KMS-11 (cell line): ENCODE measurements around the gene GSG1L2.

Experiments
- H2AFZ ChIP-seq: fragments of 200-600 bp; sonication (generic); 2 replicates; pipeline ENCODE4 v1.6.1; 2016; ENCODE audit warnings: antibody characterized with exemption, mixed run types, low read depth
- H3K27ac ChIP-seq: fragments of 200-600 bp; sonication (generic); 2 replicates; pipeline ENCODE4 v1.6.1; 2016; ENCODE audit warnings: mild to moderate bottlenecking, mixed run types
- H3K27me3 ChIP-seq: fragments of 200-600 bp; sonication (generic); 2 replicates; pipeline ENCODE4 v1.6.1; 2017; ENCODE audit warnings: mild to moderate bottlenecking, low read depth, mixed run types, moderate library complexity; ENCODE audit not compliant: insufficient read depth
- H3K36me3 ChIP-seq: fragments of 200-600 bp; sonication (generic); 2 replicates; pipeline ENCODE4 v1.6.1; 2017; ENCODE audit warnings: mild to moderate bottlenecking, mixed run types; ENCODE audit not compliant: insufficient read depth
- H3K4me1 ChIP-seq: fragments of 200-600 bp; sonication (generic); 2 replicates; pipeline ENCODE4 v1.6.1; 2016; ENCODE audit warnings: mild to moderate bottlenecking, low read depth, mixed run types; ENCODE audit not compliant: poor library complexity, severe bottlenecking
- H3K4me2 ChIP-seq: fragments of 200-600 bp; sonication (generic); 2 replicates; pipeline ENCODE4 v1.7.0; 2016; ENCODE audit warnings: mild to moderate bottlenecking, mixed run types
- H3K4me3 ChIP-seq: fragments of 200-600 bp; sonication (generic); IDR thresholded peaks from 2 replicates; pipeline ENCODE4 v1.6.1; 2017; ENCODE audit warnings: low read depth, low read length, mixed read lengths; ENCODE audit not compliant: insufficient read depth
- H3K79me2 ChIP-seq: fragments of 200-600 bp; sonication (generic); 2 replicates; pipeline ENCODE4 v1.6.1; 2016; ENCODE audit warnings: low read depth, mixed run types; ENCODE audit not compliant: insufficient read depth
- H3K9ac ChIP-seq: fragments of 200-600 bp; sonication (generic); 2 replicates; pipeline ENCODE4 v1.6.1; 2016; ENCODE audit warnings: mild to moderate bottlenecking, mixed run types
- H4K20me1 ChIP-seq: fragments of 200-600 bp; sonication (generic); 2 replicates; pipeline ENCODE4 v1.6.1; 2016; ENCODE audit warnings: mild to moderate bottlenecking, mixed run types; ENCODE audit not compliant: insufficient read depth
- TF ChIP-seq, protein P1 (sequence below): fragments of 200-600 bp; sonication (generic); conservative IDR thresholded peaks from 2 replicates; pipeline ENCODE4 v1.6.1; 2017; ENCODE audit warnings: low read depth, mild to moderate bottlenecking, antibody characterized with exemption, low read length, moderate library complexity, mixed read lengths

Gene GSG1L2

DNA sequence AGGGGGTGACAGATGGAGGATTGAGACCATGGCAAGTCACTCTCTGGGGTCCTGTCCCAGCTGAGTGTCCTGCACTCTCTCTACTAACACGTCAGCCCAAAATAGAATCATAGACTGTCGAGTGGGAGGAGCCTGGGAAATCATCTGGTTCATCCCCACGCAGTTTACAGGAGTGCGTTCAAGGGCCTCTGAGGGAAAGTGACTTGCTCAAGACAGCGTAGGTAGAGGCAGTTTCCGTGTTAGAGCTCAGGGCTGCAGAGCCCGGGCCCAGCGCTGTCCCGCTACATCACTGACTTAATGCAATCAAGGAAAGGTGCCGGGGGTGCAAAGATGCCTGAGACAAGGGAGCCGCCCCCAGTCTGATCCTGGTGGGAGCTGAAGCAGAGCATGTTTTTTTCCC is 10.3 kb downstream of the GSG1L2 start:
- TF ChIP-seq, protein P1, sequence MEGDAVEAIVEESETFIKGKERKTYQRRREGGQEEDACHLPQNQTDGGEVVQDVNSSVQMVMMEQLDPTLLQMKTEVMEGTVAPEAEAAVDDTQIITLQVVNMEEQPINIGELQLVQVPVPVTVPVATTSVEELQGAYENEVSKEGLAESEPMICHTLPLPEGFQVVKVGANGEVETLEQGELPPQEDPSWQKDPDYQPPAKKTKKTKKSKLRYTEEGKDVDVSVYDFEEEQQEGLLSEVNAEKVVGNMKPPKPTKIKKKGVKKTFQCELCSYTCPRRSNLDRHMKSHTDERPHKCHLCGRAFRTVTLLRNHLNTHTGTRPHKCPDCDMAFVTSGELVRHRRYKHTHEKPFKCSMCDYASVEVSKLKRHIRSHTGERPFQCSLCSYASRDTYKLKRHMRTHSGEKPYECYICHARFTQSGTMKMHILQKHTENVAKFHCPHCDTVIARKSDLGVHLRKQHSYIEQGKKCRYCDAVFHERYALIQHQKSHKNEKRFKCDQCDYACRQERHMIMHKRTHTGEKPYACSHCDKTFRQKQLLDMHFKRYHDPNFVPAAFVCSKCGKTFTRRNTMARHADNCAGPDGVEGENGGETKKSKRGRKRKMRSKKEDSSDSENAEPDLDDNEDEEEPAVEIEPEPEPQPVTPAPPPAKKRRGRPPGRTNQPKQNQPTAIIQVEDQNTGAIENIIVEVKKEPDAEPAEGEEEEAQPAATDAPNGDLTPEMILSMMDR, result no peak
- Histone ChIP-seq H3K36me3 (no peaks in the 10 kb centered on the region), H2AFZ (no peak overlapping the region), H3K4me2 (no peak overlapping the region), H3K4me1 (no peaks in the 10 kb centered on the region), H3K27ac (no peak overlapping the region), H3K27me3 (no peaks in the 10 kb centered on the region), H4K20me1 (no peaks in the 10 kb centered on the region), H3K4me3 (no peak overlapping the region), H3K79me2 (no peaks in the 10 kb centered on the region), H3K9ac (no peak overlapping the region)

DNA sequence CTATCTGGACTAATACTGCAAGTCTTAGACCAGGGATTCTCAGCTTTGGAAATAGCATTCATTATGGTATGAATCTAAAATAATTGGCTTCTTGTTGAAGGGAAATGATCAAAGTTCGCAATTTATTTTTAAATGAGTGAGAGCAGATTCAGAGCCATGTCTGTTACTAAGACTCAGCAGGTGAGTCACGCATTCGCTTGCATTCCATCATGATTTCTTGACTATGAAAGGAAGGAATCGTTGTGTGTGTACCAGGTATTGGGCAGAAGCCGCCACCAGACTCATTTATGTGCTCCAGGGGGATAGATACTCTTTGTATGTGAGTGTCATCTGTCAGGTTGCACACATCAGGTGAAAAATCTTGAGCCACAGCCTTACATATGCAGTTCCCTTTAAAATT is 10.8 kb downstream of the GSG1L2 start:
- Histone ChIP-seq H3K4me2 (no peak overlapping the region), H3K4me1 (no peaks in the 10 kb centered on the region), H3K27me3 (no peaks in the 10 kb centered on the region), H3K36me3 (no peaks in the 10 kb centered on the region), H3K79me2 (no peaks in the 10 kb centered on the region), H4K20me1 (no peaks in the 10 kb centered on the region), H2AFZ (no peak overlapping the region), H3K4me3 (no peak overlapping the region), H3K27ac (no peak overlapping the region), H3K9ac (no peak overlapping the region)
- TF ChIP-seq, protein P1, result no peak

DNA sequence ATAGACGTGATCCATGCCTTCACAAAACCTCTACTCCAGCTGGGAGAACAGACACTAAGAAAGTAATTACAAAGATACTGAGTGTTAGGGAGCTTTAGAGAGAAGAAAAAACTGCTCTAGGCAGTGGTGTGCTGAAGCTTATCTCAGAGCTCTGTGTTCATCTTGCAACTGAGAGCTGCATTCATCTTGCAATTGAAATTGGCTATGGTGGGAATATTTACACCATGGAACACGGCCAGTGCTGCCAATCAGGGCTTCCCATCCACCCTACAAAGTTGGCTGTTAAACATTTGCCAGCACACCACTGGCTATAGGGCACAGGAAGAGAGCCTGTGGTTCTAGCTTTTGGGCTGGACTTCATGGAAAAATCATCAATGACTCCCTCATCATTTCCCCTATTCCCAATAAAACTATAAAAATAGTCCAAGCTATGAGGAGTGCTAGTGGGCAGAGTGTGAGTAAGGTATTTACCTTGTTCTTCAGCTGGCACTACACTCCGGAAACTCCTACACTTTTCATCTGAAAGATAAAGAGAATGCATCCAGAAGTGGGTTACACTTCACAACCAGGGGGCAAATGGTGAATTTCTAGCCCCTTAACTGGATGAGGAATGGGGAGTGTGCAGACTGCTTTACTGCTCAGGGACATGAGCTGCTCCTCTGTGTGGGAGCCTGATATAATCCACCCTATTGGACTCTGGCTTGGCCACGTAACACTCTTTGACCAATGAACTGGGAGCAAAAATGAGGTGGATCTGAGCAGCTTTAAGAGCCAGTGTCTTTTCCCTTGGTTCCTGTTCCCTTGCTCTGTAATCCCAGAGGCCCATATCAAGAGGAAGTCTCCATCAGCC is 11.6 kb downstream of the GSG1L2 start:
- H3K79me2 ChIP-seq, result no peaks in the 10 kb centered on the region
- H3K36me3 ChIP-seq, result no peaks in the 10 kb centered on the region
- no peaks in the 10 kb centered on the region for H3K27me3 ChIP-seq
- TF ChIP-seq, protein P1, result no peak
- H3K4me2 ChIP-seq, result no peak overlapping the region
- no peak overlapping the region for H3K4me3 ChIP-seq
- no peak overlapping the region for H2AFZ ChIP-seq
- no peak overlapping the region for H3K27ac ChIP-seq
- no peaks in the 10 kb centered on the region for H3K4me1 ChIP-seq
- H3K9ac ChIP-seq, result no peak overlapping the region
- no peaks in the 10 kb centered on the region for H4K20me1 ChIP-seq

DNA sequence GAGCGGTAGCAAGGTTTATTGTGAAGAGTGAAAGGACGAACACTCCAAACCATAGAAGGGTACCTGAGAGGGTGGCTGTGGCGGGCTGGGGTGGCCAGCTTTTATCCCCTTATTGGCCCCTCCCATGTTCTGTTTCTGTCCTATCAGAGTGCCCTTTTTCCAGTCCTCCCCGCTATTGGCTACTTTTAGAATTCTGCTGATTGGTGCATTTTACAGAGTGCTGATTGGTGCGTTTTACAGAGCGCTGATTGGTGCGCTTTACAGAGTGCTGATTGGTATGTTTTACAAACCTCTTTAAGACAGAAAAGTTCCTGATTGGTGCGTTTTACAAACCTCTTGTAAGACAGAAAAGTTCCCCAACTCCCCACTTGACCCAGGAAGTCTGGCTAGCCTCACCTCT is 12.5 kb downstream of the GSG1L2 start:
- Histone ChIP-seq H3K27me3 (no peaks in the 10 kb centered on the region), H3K4me3 (no peak overlapping the region), H3K4me2 (no peak overlapping the region), H3K79me2 (no peaks in the 10 kb centered on the region), H4K20me1 (no peaks in the 10 kb centered on the region), H3K36me3 (no peaks in the 10 kb centered on the region), H2AFZ (no peak overlapping the region), H3K9ac (no peak overlapping the region), H3K4me1 (no peaks in the 10 kb centered on the region), H3K27ac (no peak overlapping the region)
- TF ChIP-seq, protein P1, result no peak
